Right lobe of liver (tissue), 6 donors: ENCODE results near the gene HTR5A. TPM values are rescaled to one million over a fixed set of nuclear protein-coding genes. Genes with fewer than 3 reads are reported as not detected.

ENCODE experiments used
- ATAC-seq, 4 donors: fragments of 200-7000 bp; cut with Tn5 transposase; one replicate each; pipeline ENCODE4 v1.9.1; 2020; ENCODE audit warnings: mild to moderate bottlenecking in 4 of 4, moderate library complexity in 4 of 4
- DNase-seq, 3 donors: peaks; one replicate each; pipeline ENCODE4 v3.0.0-alpha.2; 2020
- H3K27ac ChIP-seq, 3 donors: fragments of 200-600 bp; one replicate each; pipeline ENCODE4 v1.8.0; 2022
- H3K27me3 ChIP-seq, 2 donors: fragments of 200-600 bp; one replicate each; pipeline ENCODE4 v1.8.0; 2022
- H3K36me3 ChIP-seq, 4 donors: fragments of 200-600 bp; sonication (generic) in 1 of 4; one replicate each; pipeline versions ENCODE4 v1.5.1 to v1.8.0; 2017 to 2022; ENCODE audit warnings: control low read depth in 1 of 4
- H3K4me1 ChIP-seq, 4 donors: fragments of 200-600 bp; sonication (generic) in 1 of 4; one replicate each; pipeline versions ENCODE4 v1.5.1 to v1.8.0; 2017 to 2022; ENCODE audit warnings: control low read depth in 1 of 4
- H3K4me3 ChIP-seq, 3 donors: fragments of 200-600 bp; one replicate each; pipeline ENCODE4 v1.8.0; 2022
- H3K9me3 ChIP-seq, 4 donors: fragments of 200-600 bp; sonication (generic) in 1 of 4; one replicate each; pipeline versions ENCODE4 v1.5.1 to v1.8.0; 2017 to 2022; ENCODE audit warnings: control low read depth in 1 of 4
- POLR2A ChIP-seq: fragments of 450-650 bp; IDR thresholded peaks from one replicate; pipeline ENCODE4 v1.6.1; 2017; ENCODE audit warnings: antibody characterized with exemption, mild to moderate bottlenecking
- WGBS: methylation state at CpG from one replicate; pipeline ENCODE4 v1.1.6; 2018; ENCODE audit warnings: low coverage, low lambda C conversion rate; ENCODE audit not compliant: insufficient coverage; ENCODE audit errors: missing lambda C conversion rate; 5-methylcytosine and 5-hydroxymethylcytosine counted together
- intact Hi-C, 2 donors: fragments of 100-400 bp; cut with DNase I; formaldehyde crosslinking; loops; one replicate each; pipeline versions ENCODE4 v1.11.2 to v1.14.1; 2022
- total RNA-seq, 6 experiments: library from RNA; depleted of rRNA in 2 of 6; stranded (reverse); fragments of >200 nt in 2 of 6; fragmentation: NEBNext Ultra II Directional in 3 of 6; extraction: Animal tissue kit (Norgen Biotek cat#: 25700) in 3 of 6; gene quantifications; one replicate each; pipeline versions ENCODE4 v1.1.0 to v1.2.4, GENCODE V29; 2016 to 2023
- TF ChIP-seq, protein P1 (sequence below), 4 donors: fragments of 200-600 bp in 3 of 4; fragments of 450-650 bp in 1 of 4; IDR thresholded peaks; one replicate each; pipeline versions ENCODE4 v1.5.1 to v1.8.0; 2016 to 2022; ENCODE audit warnings: antibody characterized with exemption in 4 of 4, mild to moderate bottlenecking in 2 of 4
- donor health status: DM: no; HTN: yes; CAD: no.
- donor health status: DM: no; HTN: no; CAD: no.
- donor health status: DM: no; HTN: no; CAD: no.
- donor health status: DM: no; HTN: yes; CAD: no.
- donor health status: DM: no; HTN: yes; CAD: no.

Gene HTR5A
- total RNA-seq, 6 experiments from 2014 or later, result not detected

DNA sequence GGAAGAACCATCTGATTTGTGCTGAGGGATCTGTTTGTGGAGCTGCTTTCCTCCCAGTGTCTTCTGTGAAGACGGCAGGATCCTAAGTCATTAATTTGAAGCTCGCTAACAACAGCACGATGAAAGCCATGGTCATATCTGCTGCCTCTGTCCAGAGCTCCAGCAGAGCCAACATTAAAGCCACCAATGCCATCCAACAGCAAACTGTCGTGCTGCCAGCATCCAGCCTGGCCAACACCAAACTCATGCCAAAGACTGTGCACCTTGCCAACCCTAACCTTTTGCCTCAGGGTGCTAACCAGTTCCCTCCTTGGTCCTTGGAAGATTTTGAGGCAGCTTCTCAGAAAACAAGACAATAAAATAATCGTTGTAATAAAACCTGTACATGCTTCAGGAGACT lies 36.2 kb downstream of the HTR5A start:
- H3K36me3 ChIP-seq, result no peaks in the 10 kb centered on the region
- H3K4me3 ChIP-seq, result no peak overlapping the region
- no peak for ATAC-seq
- H3K4me1 ChIP-seq, result no peaks in the 10 kb centered on the region
- TF ChIP-seq, protein P1, sequence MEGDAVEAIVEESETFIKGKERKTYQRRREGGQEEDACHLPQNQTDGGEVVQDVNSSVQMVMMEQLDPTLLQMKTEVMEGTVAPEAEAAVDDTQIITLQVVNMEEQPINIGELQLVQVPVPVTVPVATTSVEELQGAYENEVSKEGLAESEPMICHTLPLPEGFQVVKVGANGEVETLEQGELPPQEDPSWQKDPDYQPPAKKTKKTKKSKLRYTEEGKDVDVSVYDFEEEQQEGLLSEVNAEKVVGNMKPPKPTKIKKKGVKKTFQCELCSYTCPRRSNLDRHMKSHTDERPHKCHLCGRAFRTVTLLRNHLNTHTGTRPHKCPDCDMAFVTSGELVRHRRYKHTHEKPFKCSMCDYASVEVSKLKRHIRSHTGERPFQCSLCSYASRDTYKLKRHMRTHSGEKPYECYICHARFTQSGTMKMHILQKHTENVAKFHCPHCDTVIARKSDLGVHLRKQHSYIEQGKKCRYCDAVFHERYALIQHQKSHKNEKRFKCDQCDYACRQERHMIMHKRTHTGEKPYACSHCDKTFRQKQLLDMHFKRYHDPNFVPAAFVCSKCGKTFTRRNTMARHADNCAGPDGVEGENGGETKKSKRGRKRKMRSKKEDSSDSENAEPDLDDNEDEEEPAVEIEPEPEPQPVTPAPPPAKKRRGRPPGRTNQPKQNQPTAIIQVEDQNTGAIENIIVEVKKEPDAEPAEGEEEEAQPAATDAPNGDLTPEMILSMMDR (IDR thresholded peaks at IDR 0.05), result no peak
- TF ChIP-seq POLR2A, result no peak
- H3K27me3 ChIP-seq, result no peaks in the 10 kb centered on the region
- no peak overlapping the region for H3K27ac ChIP-seq
- H3K9me3 ChIP-seq, result no peaks in the 10 kb centered on the region
- intact Hi-C loops, result no loop called here
- no peak for DNase-seq
- WGBS, result 48% methylated on average over 3 of the region's 5 CpGs

DNA sequence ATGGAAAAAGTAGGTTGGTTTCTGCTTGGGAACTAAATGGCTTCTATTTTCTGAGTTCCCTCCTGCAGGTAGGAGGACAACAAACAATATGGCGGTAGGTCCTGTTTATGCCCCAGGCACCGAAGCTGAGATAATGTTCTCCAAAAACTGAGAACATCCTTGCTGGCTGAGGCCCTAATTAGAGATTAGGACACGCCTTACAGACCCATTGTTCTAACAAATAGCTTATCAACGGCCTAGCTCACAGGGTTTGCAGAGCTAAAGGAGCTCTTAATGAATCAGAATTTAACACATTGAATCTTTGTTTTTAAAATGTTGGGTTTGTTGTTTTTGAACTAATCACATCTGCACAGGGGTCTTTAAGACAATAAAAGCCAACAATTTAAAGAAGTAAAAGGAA lies 37.0 kb downstream of the HTR5A start:
- Histone ChIP-seq H3K4me3 (no peak overlapping the region), H3K36me3 (no peaks in the 10 kb centered on the region), H3K9me3 (no peaks in the 10 kb centered on the region), H3K4me1 (no peaks in the 10 kb centered on the region), H3K27ac (no peak overlapping the region), H3K27me3 (no peaks in the 10 kb centered on the region)
- TF ChIP-seq, protein P1 (IDR thresholded peaks at IDR 0.05), result no peak
- no peak for TF ChIP-seq POLR2A
- intact Hi-C loops, result no loop called here
- DNase-seq (no peak), ATAC-seq (no peak)
- 22% methylated on average over 3 of the region's 4 CpGs for WGBS

DNA sequence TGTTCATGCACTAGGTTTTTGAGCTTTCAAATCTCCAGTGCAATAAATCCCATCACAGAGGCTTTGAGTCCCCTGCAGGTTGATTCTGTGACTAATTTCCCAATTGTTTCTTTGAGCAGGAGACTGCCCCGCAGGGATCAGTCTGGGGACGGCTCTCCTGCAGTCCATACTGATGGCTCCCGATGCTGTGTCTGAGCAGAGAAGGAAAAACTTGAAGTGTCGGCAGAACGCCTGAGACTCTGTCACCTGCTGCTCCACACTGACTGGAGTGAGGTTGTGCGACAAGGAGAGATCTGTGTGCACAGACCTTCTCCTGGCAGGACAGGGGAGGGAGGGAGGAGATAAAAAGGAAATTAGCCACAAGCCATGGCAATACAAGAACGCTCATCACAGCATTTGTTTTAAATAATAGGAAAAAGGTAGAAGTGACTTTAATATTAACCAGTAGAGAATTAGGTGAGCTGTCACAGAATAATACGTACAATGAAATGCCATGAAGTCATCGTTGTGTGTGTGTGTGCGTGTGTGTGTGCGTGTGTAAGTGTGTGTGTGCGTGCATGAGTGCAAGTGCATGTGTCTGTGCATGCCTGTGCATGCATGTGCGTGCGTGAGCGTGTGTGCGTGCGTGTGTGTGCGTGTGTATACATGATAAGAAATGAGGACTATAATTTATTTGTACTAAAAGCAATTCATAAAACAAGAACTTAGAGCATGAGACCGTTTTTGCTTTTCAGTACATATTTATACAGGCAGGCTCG lies 38.2 kb downstream of the HTR5A start:
- H3K27me3 ChIP-seq, result no peaks in the 10 kb centered on the region
- DNase-seq (no peak), ATAC-seq (no peak)
- WGBS, result 54% methylated on average over 20 of the region's 20 CpGs
- no peaks in the 10 kb centered on the region for H3K9me3 ChIP-seq
- H3K36me3 ChIP-seq, result no peaks in the 10 kb centered on the region
- TF ChIP-seq, protein P1 (IDR thresholded peaks at IDR 0.05), result no peak
- no peak for TF ChIP-seq POLR2A
- intact Hi-C loops, result no loop called here
- no peak overlapping the region for H3K4me3 ChIP-seq
- no peak overlapping the region for H3K27ac ChIP-seq
- no peaks in the 10 kb centered on the region for H3K4me1 ChIP-seq

GRCh38 chr7:155109121-155109520 lies 39.0 kb downstream of the HTR5A start:
- DNase-seq (no peak), ATAC-seq (no peak)
- 32% methylated on average over 4 of the region's 4 CpGs for WGBS
- no peaks in the 10 kb centered on the region for H3K36me3 ChIP-seq
- no peak overlapping the region for H3K4me3 ChIP-seq
- H3K27me3 ChIP-seq, result no peaks in the 10 kb centered on the region
- TF ChIP-seq, protein P1 (IDR thresholded peaks at IDR 0.05), result no peak
- H3K4me1 ChIP-seq, result no peaks in the 10 kb centered on the region
- no peak overlapping the region for H3K27ac ChIP-seq
- intact Hi-C loops, result no loop called here
- no peaks in the 10 kb centered on the region for H3K9me3 ChIP-seq
